Hepatocyte (in vitro differentiated cells): ENCODE results near the gene MYO3A.

ENCODE experiments used
- CTCF ChIP-seq: fragments of 200-600 bp; sonication (generic); IDR thresholded peaks from 2 replicates; pipeline ENCODE4 v1.5.1; 2016; ENCODE audit warnings: antibody characterized with exemption, mild to moderate bottlenecking; ENCODE audit not compliant: poor library complexity
- EZH2 ChIP-seq: fragments of 200-600 bp; sonication (generic); IDR thresholded peaks from 2 replicates; pipeline ENCODE4 v1.6.1; 2016; ENCODE audit warnings: antibody characterized with exemption, mild to moderate bottlenecking, borderline replicate concordance

GRCh38 chr10:25896421-25896820 is 37.6 kb upstream of the MYO3A start:
- no peak for TF ChIP-seq CTCF
- TF ChIP-seq EZH2 = no peak
